Prostate gland (tissue), 2 donors: ENCODE data around the gene IGF2BP2.
"Not testable (repeated sequence)": the region's sequence is repeated elsewhere in the genome, so short reads cannot be mapped to it uniquely, and the experiment has no call there.

Experiments
- CTCF ChIP-seq, 4 experiments: fragments of 200-600 bp in 2 of 4; fragments of 450-650 bp in 2 of 4; sonication (generic) in 2 of 4; IDR thresholded peaks; 1 replicate in 3 of 4; 2 replicates in 1 of 4; pipeline ENCODE4 v1.5.1; 2016 to 2019; ENCODE audit warnings: antibody characterized with exemption in 4 of 4, mild to moderate bottlenecking in 2 of 4, moderate library complexity in 2 of 4
- POLR2A ChIP-seq: fragments of 450-650 bp; IDR thresholded peaks from one replicate; pipeline ENCODE4 v1.6.1; 2016; ENCODE audit warnings: antibody characterized with exemption, mild to moderate bottlenecking
- POLR2AphosphoS5 ChIP-seq: sonication (generic); formaldehyde crosslinking; IDR thresholded peaks from one replicate; pipeline ENCODE4 v1.6.1; 2017; ENCODE audit warnings: antibody characterized with exemption

DNA sequence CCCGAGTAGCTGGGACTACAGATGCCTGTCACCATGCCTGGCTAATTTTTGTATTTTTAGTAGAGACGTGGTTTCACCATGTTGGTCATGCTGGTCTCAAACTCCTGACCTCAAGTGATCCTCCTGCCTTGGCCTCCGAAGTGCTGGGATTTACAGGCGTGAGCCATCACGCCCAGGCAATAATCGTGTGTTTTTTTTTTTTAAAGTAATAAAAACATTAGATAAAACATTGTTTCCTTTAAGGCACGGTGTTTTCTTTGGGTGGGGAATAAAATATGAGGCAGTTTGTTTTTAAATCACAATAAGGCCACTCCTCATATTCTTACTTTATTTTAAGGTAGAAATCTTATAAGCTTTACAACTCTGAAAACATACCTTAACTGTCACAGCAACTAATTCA lies 127.6 kb downstream of the IGF2BP2 start:
- TF ChIP-seq CTCF (IDR thresholded peaks at IDR 0.05); POLR2AphosphoS5; POLR2A: not testable (repeated sequence)
